Lung (tissue), 12 donors: Measurements from ENCODE around the gene GJD3. TPM values are rescaled to one million over a fixed set of nuclear protein-coding genes. Genes with fewer than 3 reads are reported as not detected.

ENCODE experiments used
- ATAC-seq: fragments of 200-7000 bp; cut with Tn5 transposase; one replicate; pipeline ENCODE4 v1.9.1; 2020; ENCODE audit warnings: moderate number of reproducible peaks; ENCODE audit not compliant: insufficient read depth, low FRiP score
- DNase-seq, 3 donors: peaks; one replicate each; pipeline ENCODE4 v3.0.0-alpha.2; 2013 to 2017
- H3K27ac ChIP-seq, 2 donors: one replicate each; pipeline ENCODE4 v1.5.1; 2013; ENCODE audit warnings: mild to moderate bottlenecking in 2 of 2, moderate library complexity in 2 of 2, control low read depth in 1 of 2, inconsistent platforms in 1 of 2, low read depth in 1 of 2, low read length in 1 of 2
- H3K27me3 ChIP-seq, 3 donors: one replicate each; pipeline ENCODE4 v1.5.1; 2013; ENCODE audit warnings: low read length in 2 of 3; ENCODE audit not compliant: control insufficient read depth in 3 of 3, insufficient read depth in 3 of 3
- H3K36me3 ChIP-seq, 4 donors: one replicate each; pipeline ENCODE4 v1.5.1; 2013; ENCODE audit warnings: low read length in 4 of 4, mild to moderate bottlenecking in 1 of 4, moderate library complexity in 1 of 4; ENCODE audit not compliant: control insufficient read depth in 4 of 4, insufficient read depth in 4 of 4
- H3K4me1 ChIP-seq, 5 donors: one replicate each; pipeline ENCODE4 v1.5.1; 2013; ENCODE audit warnings: low read length in 5 of 5, mild to moderate bottlenecking in 2 of 5, moderate library complexity in 1 of 5; ENCODE audit not compliant: control insufficient read depth in 5 of 5, insufficient read depth in 5 of 5
- H3K4me3 ChIP-seq: one replicate; pipeline ENCODE4 v1.5.1; 2013; ENCODE audit warnings: mild to moderate bottlenecking, control low read depth, moderate library complexity
- H3K9ac ChIP-seq, 2 donors: one replicate each; pipeline ENCODE4 v1.5.1; 2013; ENCODE audit warnings: low read length in 2 of 2, control low read depth in 1 of 2; ENCODE audit not compliant: insufficient read depth in 1 of 2
- H3K9me3 ChIP-seq, 4 donors: one replicate each; pipeline ENCODE4 v1.5.1; 2013; ENCODE audit warnings: low read length in 3 of 4, mild to moderate bottlenecking in 1 of 4, moderate library complexity in 1 of 4; ENCODE audit not compliant: control insufficient read depth in 4 of 4, insufficient read depth in 3 of 4
- WGBS, 2 donors: extraction: QIAGEN DNeasy Blood & Tissue Kit; methylation state at CpG; one replicate each; pipeline ENCODE4 v1.1.7; 2013; 5-methylcytosine and 5-hydroxymethylcytosine counted together
- polyA plus RNA-seq, 2 donors: library from polyadenylated mRNA; stranded (reverse); fragments of 200-250 nt; gene quantifications; one replicate each; pipeline ENCODE4 v1.2.1, GENCODE V29; 2013
- total RNA-seq, 2 donors: library from RNA; depleted of rRNA in 1 of 2; stranded (reverse); fragments of >200 nt in 1 of 2; gene quantifications; one replicate each; pipeline ENCODE4 v1.2.1, GENCODE V29; 2014 to 2021
- TF ChIP-seq, protein P1 (sequence below): IDR thresholded peaks from 2 replicates; pipeline ENCODE4 v1.5.1; 2012; ENCODE audit warnings: mild to moderate bottlenecking; ENCODE audit errors: control extremely low read depth, extremely low read depth
- donor health status: control.
- donor health status: control.
- donor health status: Bipolar disorder and iron deficiency.
- donor health status: healthy.
- donor health status: DM: yes; HTN: yes; CAD: no.

The GJD3 gene
- total and polyA plus RNA-seq, 4 donors: 0.53 to 3.6 (median 1.4) TPM; not detected in 1

DNA sequence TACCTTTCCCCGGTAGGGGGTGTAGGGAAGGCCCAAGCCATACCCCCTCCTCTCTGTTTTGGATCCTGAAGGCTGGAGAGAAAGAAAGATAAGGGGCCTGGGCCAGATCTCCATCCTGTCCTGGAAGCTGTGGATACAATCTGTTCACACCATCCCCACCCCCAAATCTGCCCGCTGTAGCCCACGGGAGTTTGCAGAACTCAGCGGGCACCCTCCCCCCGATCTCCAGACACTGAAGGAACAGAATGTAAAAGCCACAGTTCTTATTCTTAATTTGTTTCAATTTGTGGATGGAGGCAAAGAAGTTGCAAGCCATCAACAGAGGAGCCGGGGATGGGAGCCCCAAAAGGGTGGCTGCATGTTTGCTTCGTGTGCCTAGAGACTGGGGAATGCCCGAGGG is 27.2 kb downstream of the GJD3 start:
- ATAC-seq (no peak), DNase-seq (no peak)
- Histone ChIP-seq H3K36me3 (peaks cover 0 to 7% (median 4%) of the 10 kb centered on the region in 4 donors), H3K9me3 (no peaks in the 10 kb centered on the region), H3K4me3 (no peak overlapping the region), H3K27me3 (no peaks in the 10 kb centered on the region), H3K4me1 (peaks cover 18 to 46% (median 25%) of the 10 kb centered on the region in 5 donors), H3K27ac (peak overlapping the region in 1 of 2 donors; percentile 72), H3K9ac (no peak overlapping the region)
- 65 to 71% methylated on average over 8 of the region's 8 CpGs for WGBS, 2 donors
- TF ChIP-seq, protein P1, sequence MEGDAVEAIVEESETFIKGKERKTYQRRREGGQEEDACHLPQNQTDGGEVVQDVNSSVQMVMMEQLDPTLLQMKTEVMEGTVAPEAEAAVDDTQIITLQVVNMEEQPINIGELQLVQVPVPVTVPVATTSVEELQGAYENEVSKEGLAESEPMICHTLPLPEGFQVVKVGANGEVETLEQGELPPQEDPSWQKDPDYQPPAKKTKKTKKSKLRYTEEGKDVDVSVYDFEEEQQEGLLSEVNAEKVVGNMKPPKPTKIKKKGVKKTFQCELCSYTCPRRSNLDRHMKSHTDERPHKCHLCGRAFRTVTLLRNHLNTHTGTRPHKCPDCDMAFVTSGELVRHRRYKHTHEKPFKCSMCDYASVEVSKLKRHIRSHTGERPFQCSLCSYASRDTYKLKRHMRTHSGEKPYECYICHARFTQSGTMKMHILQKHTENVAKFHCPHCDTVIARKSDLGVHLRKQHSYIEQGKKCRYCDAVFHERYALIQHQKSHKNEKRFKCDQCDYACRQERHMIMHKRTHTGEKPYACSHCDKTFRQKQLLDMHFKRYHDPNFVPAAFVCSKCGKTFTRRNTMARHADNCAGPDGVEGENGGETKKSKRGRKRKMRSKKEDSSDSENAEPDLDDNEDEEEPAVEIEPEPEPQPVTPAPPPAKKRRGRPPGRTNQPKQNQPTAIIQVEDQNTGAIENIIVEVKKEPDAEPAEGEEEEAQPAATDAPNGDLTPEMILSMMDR: no peak

DNA sequence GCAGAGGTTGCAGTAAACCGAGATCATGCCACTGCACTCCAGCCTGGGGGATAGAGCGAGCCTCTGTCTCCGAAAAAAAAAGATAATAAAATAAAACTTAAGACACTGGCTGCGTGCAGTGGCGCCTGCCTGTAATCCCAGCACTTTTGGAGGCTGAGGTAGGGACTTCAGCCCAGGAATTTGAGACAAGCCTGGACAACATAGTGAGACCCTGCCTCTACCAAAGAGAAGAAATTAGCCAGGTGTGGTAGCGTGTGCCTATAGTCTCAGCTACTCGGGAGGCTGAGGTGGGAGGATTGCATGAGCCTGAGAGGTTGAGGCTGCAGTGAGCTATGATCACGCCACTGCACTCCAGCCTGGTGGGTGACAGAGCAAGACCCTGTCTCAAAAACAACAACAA is 28.9 kb downstream of the GJD3 start:
- Histone ChIP-seq H3K9ac (no peak overlapping the region), H3K27me3 (no peaks in the 10 kb centered on the region), H3K9me3 (no peaks in the 10 kb centered on the region), H3K4me3 (no peak overlapping the region), H3K36me3 (peaks cover 0 to 13% (median 10%) of the 10 kb centered on the region in 4 donors), H3K27ac (peak overlapping the region in 1 of 2 donors; percentile 49), H3K4me1 (peaks cover 26 to 59% (median 34%) of the 10 kb centered on the region in 5 donors)
- TF ChIP-seq, protein P1: no peak
- WGBS, 2 donors: 91 to 93% methylated on average over 8 of the region's 8 CpGs
- ATAC-seq (no peak), DNase-seq (no peak)

DNA sequence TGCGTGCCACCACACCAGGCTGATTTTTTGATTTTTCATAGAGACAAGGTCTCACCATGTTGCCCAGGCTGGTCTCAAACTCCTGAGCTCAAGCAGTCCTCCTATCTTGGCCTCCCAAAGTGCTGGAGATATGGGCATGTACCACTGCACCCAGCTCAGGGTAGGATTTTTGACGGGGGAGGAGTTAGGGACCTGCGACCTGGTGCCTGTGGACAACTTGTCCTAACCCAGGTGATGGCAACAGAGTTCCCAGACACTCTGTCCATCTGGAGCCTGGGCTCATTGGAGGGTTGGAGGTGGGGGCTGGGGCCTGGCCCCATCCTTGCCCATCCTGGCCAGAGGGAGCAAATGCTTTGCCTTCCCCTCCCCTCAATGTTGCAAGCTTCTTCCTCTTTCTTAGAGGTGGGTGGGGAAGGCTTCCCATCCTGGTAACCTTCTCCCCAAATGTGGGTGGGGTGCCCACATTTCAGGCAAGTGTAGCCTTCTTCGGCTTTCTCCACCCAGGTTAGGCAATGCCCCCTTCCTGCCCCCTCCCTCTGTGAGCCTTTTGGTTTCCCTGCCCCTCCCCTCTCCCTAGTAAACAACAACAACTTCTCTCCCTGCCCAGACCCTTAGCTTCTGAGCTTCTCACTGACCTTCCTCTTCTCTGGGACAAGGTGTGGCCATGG is 30.6 kb downstream of the GJD3 start:
- Histone ChIP-seq H3K4me3 (no peak overlapping the region), H3K4me1 (peaks cover 24 to 59% (median 44%) of the 10 kb centered on the region in 5 donors), H3K27ac (peak overlapping the region in 1 of 2 donors; percentile 75), H3K9me3 (no peaks in the 10 kb centered on the region), H3K27me3 (no peaks in the 10 kb centered on the region), H3K36me3 (peaks cover 0 to 12% (median 7%) of the 10 kb centered on the region in 4 donors), H3K9ac (no peak overlapping the region)
- DNase-seq: no peak
- TF ChIP-seq, protein P1: no peak
- ATAC-seq: peak; percentile 28
- WGBS, 2 donors: 63 to 71% methylated on average over 4 of the region's 4 CpGs
